ENCODE measurements around the gene SMYD1. TPM values are rescaled to one million over a fixed set of nuclear protein-coding genes. Genes with fewer than 3 reads are reported as not detected.

The SMYD1 gene
- total RNA-seq, 1 experiment from 2014 or later, result not detected

- no peak for TF ChIP-seq CTCF (IDR thresholded peaks at IDR 0.05 in 2 of 3, conservative IDR thresholded peaks at IDR 0.05 in 1 of 3; ENCODE audit: borderline replicate concordance in 1 of 3, insufficient read depth in 1 of 3, low read depth in 2 of 3, low read length in 2 of 3)
- TF ChIP-seq REST (IDR thresholded peaks at IDR 0.05; ENCODE audit: low read depth), result no peak
- TF ChIP-seq, protein P1, sequence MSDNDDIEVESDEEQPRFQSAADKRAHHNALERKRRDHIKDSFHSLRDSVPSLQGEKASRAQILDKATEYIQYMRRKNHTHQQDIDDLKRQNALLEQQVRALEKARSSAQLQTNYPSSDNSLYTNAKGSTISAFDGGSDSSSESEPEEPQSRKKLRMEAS (IDR thresholded peaks at IDR 0.05), result no peak
- TF ChIP-seq EZH2phosphoT487 (IDR thresholded peaks at IDR 0.05; ENCODE audit: borderline replicate concordance), result no peak
- no peak for TF ChIP-seq POLR2AphosphoS5 (IDR thresholded peaks at IDR 0.05; ENCODE audit: low read depth, low read length)
- TF ChIP-seq YY1 (IDR thresholded peaks at IDR 0.05; ENCODE audit: extremely low read depth, insufficient replicate concordance, low read depth, low read length), result no peak
- TF ChIP-seq CEBPB (IDR thresholded peaks at IDR 0.05; ENCODE audit: low read depth), result no peak
- TF ChIP-seq TCF7L2 (IDR thresholded peaks at IDR 0.05; ENCODE audit: borderline replicate concordance, extremely low read depth, insufficient read depth, insufficient read length), result no peak
- no peak for TF ChIP-seq JUND (IDR thresholded peaks at IDR 0.05)
- TF ChIP-seq SIN3A (IDR thresholded peaks at IDR 0.05; ENCODE audit: low read depth), result no peak
- TF ChIP-seq ZFX (IDR thresholded peaks at IDR 0.05), result no peak
These were observed 66.2 kb downstream of the SMYD1 start (continued) for GRCh38 chr2:88133875-88134274.

Data from HCT116 (cell line).